HepG2 (cell line): ENCODE measurements around the gene PSMB9. TPM values are rescaled to one million over a fixed set of nuclear protein-coding genes. Genes with fewer than 3 reads are reported as not detected.

Experiments used
- ESRRA ChIP-seq: sonication (generic); formaldehyde crosslinking; IDR thresholded peaks from 2 replicates; pipeline ENCODE4 v1.5.1; 2020; ENCODE audit warnings: mild to moderate bottlenecking, low read depth, missing genetic modification reagents
- FOSL1 ChIP-seq: sonication (generic); formaldehyde crosslinking; IDR thresholded peaks from 2 replicates; pipeline ENCODE4 v1.9.0; 2021; ENCODE audit warnings: missing genetic modification reagents, borderline replicate concordance
- GABPB1 ChIP-seq: IDR thresholded peaks from 2 replicates; pipeline ENCODE4 v1.6.1; 2016; ENCODE audit warnings: mild to moderate bottlenecking, missing genetic modification reagents, moderate library complexity, missing compliant biosample characterization
- GTF3A ChIP-seq: sonication (generic); formaldehyde crosslinking; conservative IDR thresholded peaks from 2 replicates; pipeline ENCODE4 v1.4.0; 2020; ENCODE audit warnings: mild to moderate bottlenecking, missing genetic modification reagents
- HNRNPLL ChIP-seq: fragments of 200-400 bp; formaldehyde crosslinking; IDR thresholded peaks from 2 replicates; pipeline ENCODE4 v1.6.1; 2017; ENCODE audit warnings: mild to moderate bottlenecking, low read depth, low read length; ENCODE audit not compliant: poor library complexity, severe bottlenecking
- LCORL ChIP-seq, 2 experiments: fragments of 450-650 bp in 1 of 2; sonication (generic) in 1 of 2; formaldehyde crosslinking in 1 of 2; IDR thresholded peaks; 2 replicates each; pipeline versions ENCODE4 v1.5.0 to v1.6.1; 2017 to 2020; ENCODE audit warnings: antibody characterized with exemption in 1 of 2, missing genetic modification reagents in 1 of 2
- MYC ChIP-seq: sonication (generic); formaldehyde crosslinking; IDR thresholded peaks from 2 replicates; pipeline ENCODE4 v1.9.0; 2021; ENCODE audit warnings: missing genetic modification reagents, borderline replicate concordance
- NFE2 ChIP-seq: sonication (generic); formaldehyde crosslinking; IDR thresholded peaks from 2 replicates; pipeline ENCODE4 v1.4.0; 2020; ENCODE audit warnings: missing genetic modification reagents
- SP4 ChIP-seq: sonication (generic); formaldehyde crosslinking; IDR thresholded peaks from 2 replicates; pipeline ENCODE4 v1.8.1; 2023; ENCODE audit warnings: mild to moderate bottlenecking, missing genetic modification reagents
- TBL1XR1 ChIP-seq: fragments of 150-350 bp; IDR thresholded peaks from 2 replicates; pipeline ENCODE4 v1.6.1; 2014; ENCODE audit warnings: borderline replicate concordance, low read length; ENCODE audit not compliant: partially characterized antibody
- U2AF1 ChIP-seq: fragments of 200-400 bp; formaldehyde crosslinking; optimal IDR thresholded peaks from 2 replicates; pipeline ENCODE3; 2017; ENCODE audit warnings: mild to moderate bottlenecking, low read depth, low read length
- ZBTB7B ChIP-seq: sonication (generic); formaldehyde crosslinking; IDR thresholded peaks from 2 replicates; pipeline ENCODE4 v1.4.0; 2020; ENCODE audit warnings: missing genetic modification reagents
- ZNF205 ChIP-seq: IDR thresholded peaks from 2 replicates; pipeline ENCODE4 v1.6.1; 2018; ENCODE audit warnings: missing biosample characterization, missing genetic modification reagents
- ZNF577 ChIP-seq: sonication (generic); formaldehyde crosslinking; IDR thresholded peaks from 2 replicates; pipeline ENCODE4 v1.4.0; 2020; ENCODE audit warnings: mild to moderate bottlenecking, low read depth, missing genetic modification reagents, borderline replicate concordance
- ZNF616 ChIP-seq: sonication (generic); formaldehyde crosslinking; IDR thresholded peaks from 2 replicates; pipeline ENCODE4 v1.5.0; 2020; ENCODE audit warnings: low read depth, mild to moderate bottlenecking, missing genetic modification reagents
- ZNF790 ChIP-seq: sonication (generic); formaldehyde crosslinking; IDR thresholded peaks from 2 replicates; pipeline ENCODE4 v1.8.0; 2022; ENCODE audit warnings: missing genetic modification reagents, mild to moderate bottlenecking, borderline replicate concordance
- polyA plus RNA-seq, 8 experiments: library from polyadenylated mRNA; depleted of rRNA in 3 of 8; stranded (reverse) in 7 of 8; unstranded in 1 of 8; fragments of >200 nt; fragmentation: Illumina TruSeq in 4 of 8; extraction: Trizol in 4 of 8; gene quantifications; 2 replicates each; pipeline versions ENCODE4 v1.2.1 to v1.2.3, GENCODE V29; 2011 to 2016; ENCODE audit warnings: low read depth in 4 of 8, missing spikeins in 1 of 8, mixed read lengths in 1 of 8; ENCODE audit not compliant: insufficient read depth in 1 of 8
- total RNA-seq, 5 experiments: library from RNA; depleted of rRNA; stranded (reverse); fragments of >200 nt; fragmentation: Illumina TruSeq; extraction: Trizol; gene quantifications; 2 replicates each; pipeline ENCODE4 v1.2.3, GENCODE V29; 2016; ENCODE audit warnings: low read depth in 1 of 5
- TF ChIP-seq, protein P1 (sequence below): sonication (generic); formaldehyde crosslinking; conservative IDR thresholded peaks from 2 replicates; pipeline ENCODE4 v1.5.0; 2020; ENCODE audit warnings: missing genetic modification reagents
- TF ChIP-seq, protein P2 (sequence below): IDR thresholded peaks from 2 replicates; pipeline ENCODE4 v1.6.1; 2012; ENCODE audit warnings: inconsistent platforms
- TF ChIP-seq, protein P3 (sequence below): IDR thresholded peaks from 2 replicates; pipeline ENCODE4 v1.6.1; 2018; ENCODE audit warnings: missing genetic modification reagents
- TF ChIP-seq, protein P4 (sequence below): sonication (generic); formaldehyde crosslinking; IDR thresholded peaks from 2 replicates; pipeline ENCODE4 v1.4.0; 2020; ENCODE audit warnings: missing genetic modification reagents; ENCODE audit errors: not compliant biosample characterization
- TF ChIP-seq, protein P5 (sequence below): sonication (generic); formaldehyde crosslinking; IDR thresholded peaks from 2 replicates; pipeline ENCODE4 v1.5.0; 2020; ENCODE audit warnings: mild to moderate bottlenecking, missing genetic modification reagents

The PSMB9 gene
- total and polyA plus RNA-seq, 2 of the 13 experiments (the other 11 are each of a cell fraction or from before 2014, with no cell fraction given), result 15.6 to 16.0 TPM

DNA sequence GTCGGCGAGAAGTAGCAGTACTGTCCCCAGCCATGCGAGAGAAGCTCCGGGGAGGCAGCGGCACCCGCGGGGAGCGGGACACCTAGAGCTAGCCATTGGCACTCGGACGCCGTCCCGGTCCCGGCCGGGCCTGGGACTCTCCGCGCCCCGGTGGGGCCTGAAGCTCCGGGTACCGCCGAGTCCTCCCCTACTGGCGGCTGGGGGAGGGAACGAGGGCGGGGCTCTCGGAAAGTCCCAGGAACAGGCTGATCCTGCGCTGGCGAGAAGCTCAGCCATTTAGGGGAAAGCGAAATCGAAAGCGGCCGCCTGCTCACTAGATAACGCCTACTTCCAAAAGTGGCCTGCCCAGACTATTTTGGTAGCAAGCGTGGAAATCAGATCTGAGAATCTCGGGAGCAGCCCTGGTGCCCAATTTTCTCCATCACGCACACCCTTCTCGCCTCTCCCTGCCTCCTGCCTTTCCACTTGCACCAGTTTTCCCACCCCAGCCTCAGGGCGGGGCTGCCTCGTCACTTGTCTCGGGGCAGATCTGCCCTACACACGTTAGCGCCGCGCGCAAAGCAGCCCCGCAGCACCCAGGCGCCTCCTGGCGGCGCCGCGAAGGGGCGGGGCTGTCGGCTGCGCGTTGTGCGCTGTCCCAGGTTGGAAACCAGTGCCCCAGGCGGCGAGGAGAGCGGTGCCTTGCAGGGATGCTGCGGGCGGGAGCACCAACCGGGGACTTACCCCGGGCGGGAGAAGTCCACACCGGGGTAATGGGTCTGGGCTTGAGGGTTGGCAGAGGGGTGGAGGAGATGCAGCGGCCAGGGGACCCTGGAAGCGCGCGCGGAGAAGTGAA is at the start of gene PSMB9, which contains the start of gene TAP1 (continued):
- TF ChIP-seq MYC (CRISPR knock-in tag), result peak; percentile 68; the same call in 1 of the 2 replicates
- no peak for TF ChIP-seq LCORL (IDR thresholded peaks at IDR 0.05)
- TF ChIP-seq LCORL (CRISPR knock-in tag; IDR thresholded peaks at IDR 0.05), result peak; percentile 93
- TF ChIP-seq GTF3A (CRISPR knock-in tag), result no peak
- TF ChIP-seq, protein P1, sequence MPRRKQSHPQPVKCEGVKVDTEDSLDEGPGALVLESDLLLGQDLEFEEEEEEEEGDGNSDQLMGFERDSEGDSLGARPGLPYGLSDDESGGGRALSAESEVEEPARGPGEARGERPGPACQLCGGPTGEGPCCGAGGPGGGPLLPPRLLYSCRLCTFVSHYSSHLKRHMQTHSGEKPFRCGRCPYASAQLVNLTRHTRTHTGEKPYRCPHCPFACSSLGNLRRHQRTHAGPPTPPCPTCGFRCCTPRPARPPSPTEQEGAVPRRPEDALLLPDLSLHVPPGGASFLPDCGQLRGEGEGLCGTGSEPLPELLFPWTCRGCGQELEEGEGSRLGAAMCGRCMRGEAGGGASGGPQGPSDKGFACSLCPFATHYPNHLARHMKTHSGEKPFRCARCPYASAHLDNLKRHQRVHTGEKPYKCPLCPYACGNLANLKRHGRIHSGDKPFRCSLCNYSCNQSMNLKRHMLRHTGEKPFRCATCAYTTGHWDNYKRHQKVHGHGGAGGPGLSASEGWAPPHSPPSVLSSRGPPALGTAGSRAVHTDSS, result no peak
- TF ChIP-seq, protein P2, sequence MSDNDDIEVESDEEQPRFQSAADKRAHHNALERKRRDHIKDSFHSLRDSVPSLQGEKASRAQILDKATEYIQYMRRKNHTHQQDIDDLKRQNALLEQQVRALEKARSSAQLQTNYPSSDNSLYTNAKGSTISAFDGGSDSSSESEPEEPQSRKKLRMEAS, result peak; percentile 73; the same call in 1 of the 2 replicates
- TF ChIP-seq ZNF205 (CRISPR knock-in tag), result peak; percentile 52; the same call in 1 of the 2 replicates
- 0 out of 2 replicates have a peak, but pooled peaks have one; percentile 83 for TF ChIP-seq ZNF790 (CRISPR knock-in tag)
- peak; percentile 96 for TF ChIP-seq HNRNPLL
- no peak; the same call in 1 of the 2 replicates for TF ChIP-seq ESRRA (CRISPR knock-in tag)
- TF ChIP-seq SP4 (CRISPR knock-in tag), result peak; percentile 62
- TF ChIP-seq, protein P3, sequence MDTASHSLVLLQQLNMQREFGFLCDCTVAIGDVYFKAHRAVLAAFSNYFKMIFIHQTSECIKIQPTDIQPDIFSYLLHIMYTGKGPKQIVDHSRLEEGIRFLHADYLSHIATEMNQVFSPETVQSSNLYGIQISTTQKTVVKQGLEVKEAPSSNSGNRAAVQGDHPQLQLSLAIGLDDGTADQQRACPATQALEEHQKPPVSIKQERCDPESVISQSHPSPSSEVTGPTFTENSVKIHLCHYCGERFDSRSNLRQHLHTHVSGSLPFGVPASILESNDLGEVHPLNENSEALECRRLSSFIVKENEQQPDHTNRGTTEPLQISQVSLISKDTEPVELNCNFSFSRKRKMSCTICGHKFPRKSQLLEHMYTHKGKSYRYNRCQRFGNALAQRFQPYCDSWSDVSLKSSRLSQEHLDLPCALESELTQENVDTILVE (CRISPR knock-in tag), result peak; percentile 58; the same call in 1 of the 2 replicates
- 0 out of 2 replicates have a peak, but pooled peaks have one; percentile 34 for TF ChIP-seq ZNF577 (CRISPR knock-in tag)
- TF ChIP-seq, protein P4, sequence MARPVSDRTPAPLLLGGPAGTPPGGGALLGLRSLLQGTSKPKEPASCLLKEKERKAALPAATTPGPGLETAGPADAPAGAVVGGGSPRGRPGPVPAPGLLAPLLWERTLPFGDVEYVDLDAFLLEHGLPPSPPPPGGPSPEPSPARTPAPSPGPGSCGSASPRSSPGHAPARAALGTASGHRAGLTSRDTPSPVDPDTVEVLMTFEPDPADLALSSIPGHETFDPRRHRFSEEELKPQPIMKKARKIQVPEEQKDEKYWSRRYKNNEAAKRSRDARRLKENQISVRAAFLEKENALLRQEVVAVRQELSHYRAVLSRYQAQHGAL, result peak; percentile 58
- TF ChIP-seq, protein P5, sequence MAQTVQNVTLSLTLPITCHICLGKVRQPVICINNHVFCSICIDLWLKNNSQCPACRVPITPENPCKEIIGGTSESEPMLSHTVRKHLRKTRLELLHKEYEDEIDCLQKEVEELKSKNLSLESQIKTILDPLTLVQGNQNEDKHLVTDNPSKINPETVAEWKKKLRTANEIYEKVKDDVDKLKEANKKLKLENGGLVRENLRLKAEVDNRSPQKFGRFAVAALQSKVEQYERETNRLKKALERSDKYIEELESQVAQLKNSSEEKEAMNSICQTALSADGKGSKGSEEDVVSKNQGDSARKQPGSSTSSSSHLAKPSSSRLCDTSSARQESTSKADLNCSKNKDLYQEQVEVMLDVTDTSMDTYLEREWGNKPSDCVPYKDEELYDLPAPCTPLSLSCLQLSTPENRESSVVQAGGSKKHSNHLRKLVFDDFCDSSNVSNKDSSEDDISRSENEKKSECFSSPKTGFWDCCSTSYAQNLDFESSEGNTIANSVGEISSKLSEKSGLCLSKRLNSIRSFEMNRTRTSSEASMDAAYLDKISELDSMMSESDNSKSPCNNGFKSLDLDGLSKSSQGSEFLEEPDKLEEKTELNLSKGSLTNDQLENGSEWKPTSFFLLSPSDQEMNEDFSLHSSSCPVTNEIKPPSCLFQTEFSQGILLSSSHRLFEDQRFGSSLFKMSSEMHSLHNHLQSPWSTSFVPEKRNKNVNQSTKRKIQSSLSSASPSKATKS (CRISPR knock-in tag), result peak; percentile 90; the same call in 1 of the 2 replicates
- TF ChIP-seq GABPB1, result peak; percentile 77
- TF ChIP-seq ZNF616 (CRISPR knock-in tag), result no peak
- peak; percentile 9; the same call in 1 of the 2 replicates for TF ChIP-seq ZBTB7B (CRISPR knock-in tag)
- TF ChIP-seq TBL1XR1, result no peak
- no peak for TF ChIP-seq FOSL1 (CRISPR knock-in tag)
- no peak for TF ChIP-seq U2AF1
- TF ChIP-seq NFE2, result no peak
